H9 (cell line): ENCODE measurements around the gene HOXC13. TPM values are rescaled to one million over a fixed set of nuclear protein-coding genes. Genes with fewer than 3 reads are reported as not detected.

ENCODE experiments used
- DNase-seq: peaks from one replicate; pipeline ENCODE4 v3.0.0-alpha.2; 2017
- H2AFZ ChIP-seq: one replicate; pipeline ENCODE4 v1.6.1; 2013; ENCODE audit warnings: mild to moderate bottlenecking, low read length, control low read depth, moderate library complexity
- H2AK5ac ChIP-seq: 2 replicates; pipeline ENCODE4 v1.6.1; 2013; ENCODE audit warnings: low read length, control low read depth, mixed read lengths; ENCODE audit not compliant: insufficient read length
- H2BK120ac ChIP-seq: one replicate; pipeline ENCODE4 v1.6.1; 2013; ENCODE audit warnings: low read depth, mild to moderate bottlenecking, low read length, control low read depth, inconsistent platforms; ENCODE audit not compliant: poor library complexity, severe bottlenecking
- H2BK12ac ChIP-seq: 2 replicates; pipeline ENCODE4 v1.6.1; 2013; ENCODE audit warnings: low read length, control low read depth, mixed read lengths, low read depth; ENCODE audit not compliant: insufficient read length
- H2BK15ac ChIP-seq: 2 replicates; pipeline ENCODE4 v1.6.1; 2013; ENCODE audit warnings: low read depth, low read length, control low read depth
- H2BK20ac ChIP-seq: one replicate; pipeline ENCODE4 v1.6.1; 2013; ENCODE audit warnings: low read depth, mild to moderate bottlenecking, low read length, control low read depth, inconsistent platforms; ENCODE audit not compliant: poor library complexity, severe bottlenecking
- H2BK5ac ChIP-seq: 2 replicates; pipeline ENCODE4 v1.6.1; 2013; ENCODE audit warnings: low read length, control low read depth, mixed read lengths; ENCODE audit not compliant: insufficient read length
- H3K14ac ChIP-seq: 2 replicates; pipeline ENCODE4 v1.6.1; 2013; ENCODE audit warnings: low read length, control low read depth; ENCODE audit not compliant: insufficient read depth
- H3K18ac ChIP-seq: 2 replicates; pipeline ENCODE4 v1.6.1; 2013; ENCODE audit warnings: low read depth, mild to moderate bottlenecking, mixed read lengths, low read length, control low read depth; ENCODE audit not compliant: insufficient read length
- H3K23ac ChIP-seq: 2 replicates; pipeline ENCODE4 v1.6.1; 2013; ENCODE audit warnings: low read length, control low read depth, mixed read lengths, low read depth; ENCODE audit not compliant: insufficient read length
- H3K23me2 ChIP-seq: 2 replicates; pipeline ENCODE4 v1.6.1; 2013; ENCODE audit warnings: low read depth, mild to moderate bottlenecking, mixed read lengths, low read length, control low read depth; ENCODE audit not compliant: insufficient read length, poor library complexity, severe bottlenecking
- H3K27ac ChIP-seq: 2 replicates; pipeline ENCODE4 v1.5.1; 2013; ENCODE audit warnings: low read length, control low read depth, mixed read lengths, low read depth; ENCODE audit not compliant: insufficient read length
- H3K27me3 ChIP-seq: 2 replicates; pipeline ENCODE4 v1.6.1; 2013; ENCODE audit warnings: low read length, control low read depth, inconsistent platforms; ENCODE audit not compliant: insufficient read depth
- H3K4ac ChIP-seq: 2 replicates; pipeline ENCODE4 v1.6.1; 2013; ENCODE audit warnings: low read depth, mild to moderate bottlenecking, control low read depth, inconsistent platforms, low read length, moderate library complexity
- H3K4me1 ChIP-seq: 2 replicates; pipeline ENCODE4 v1.6.1; 2013; ENCODE audit warnings: low read length, control low read depth, inconsistent platforms; ENCODE audit not compliant: insufficient read depth
- H3K4me2 ChIP-seq: 2 replicates; pipeline ENCODE4 v1.6.1; 2013; ENCODE audit warnings: low read length, control low read depth, mixed read lengths; ENCODE audit not compliant: insufficient read length, insufficient read depth
- H3K56ac ChIP-seq: 2 replicates; pipeline ENCODE4 v1.6.1; 2013; ENCODE audit warnings: low read depth, mild to moderate bottlenecking, mixed read lengths, low read length, control low read depth; ENCODE audit not compliant: insufficient read length
- H3K79me1 ChIP-seq: 2 replicates; pipeline ENCODE4 v1.6.1; 2013; ENCODE audit warnings: low read depth, mild to moderate bottlenecking, moderate library complexity, low read length, control low read depth, inconsistent platforms; ENCODE audit not compliant: insufficient read depth, poor library complexity, severe bottlenecking
- H3K79me2 ChIP-seq: 2 replicates; pipeline ENCODE4 v1.6.1; 2013; ENCODE audit warnings: low read length, control low read depth, inconsistent platforms; ENCODE audit not compliant: insufficient read depth
- H3K9ac ChIP-seq: 2 replicates; pipeline ENCODE4 v1.6.1; 2013; ENCODE audit warnings: low read length, control low read depth, mixed read lengths; ENCODE audit not compliant: insufficient read length; ENCODE audit errors: extremely low read depth
- H3K9me3 ChIP-seq: one replicate; pipeline ENCODE4 v1.6.1; 2013; ENCODE audit warnings: low read depth, low read length, inconsistent platforms; ENCODE audit not compliant: control insufficient read depth
- H3T11ph ChIP-seq: one replicate; pipeline ENCODE4 v1.6.1; 2013; ENCODE audit warnings: mild to moderate bottlenecking, low read length, control low read depth, inconsistent platforms
- H4K20me1 ChIP-seq: one replicate; pipeline ENCODE4 v1.6.1; 2013; ENCODE audit not compliant: control insufficient read depth, insufficient read length, insufficient read depth
- H4K5ac ChIP-seq: 2 replicates; pipeline ENCODE4 v1.6.1; 2013; ENCODE audit warnings: low read depth, mild to moderate bottlenecking, mixed read lengths, low read length, control low read depth; ENCODE audit not compliant: insufficient read length
- H4K8ac ChIP-seq: replicated peaks from 2 replicates; pipeline ENCODE4 v1.6.1; 2013; ENCODE audit warnings: low read length, control low read depth, mixed read lengths, low read depth; ENCODE audit not compliant: insufficient read length
- H4K91ac ChIP-seq: 2 replicates; pipeline ENCODE4 v1.6.1; 2013; ENCODE audit warnings: low read depth, mild to moderate bottlenecking, moderate library complexity, mixed read lengths, low read length, control low read depth; ENCODE audit not compliant: insufficient read length
- H3K27ac Mint-ChIP-seq, 3 experiments: 2 replicates in 2 of 3; 3 replicates in 1 of 3; pipeline ENCODE4 v1.8.0; 2020 to 2021; ENCODE audit warnings: mixed read lengths in 3 of 3, mild to moderate bottlenecking in 1 of 3, moderate library complexity in 1 of 3
- H3K27me3 Mint-ChIP-seq: 2 replicates; pipeline ENCODE4 v1.8.0; 2021; ENCODE audit warnings: low read depth, mild to moderate bottlenecking, moderate library complexity, mixed read lengths
- H3K36me3 Mint-ChIP-seq, 3 experiments: 2 replicates in 2 of 3; 3 replicates in 1 of 3; pipeline ENCODE4 v1.8.0; 2020 to 2021; ENCODE audit warnings: low read depth in 3 of 3, mixed read lengths in 3 of 3; ENCODE audit not compliant: insufficient read depth in 1 of 3
- H3K4me1 Mint-ChIP-seq, 2 experiments: 2 replicates each; pipeline ENCODE4 v1.8.0; 2020; ENCODE audit warnings: mixed read lengths in 2 of 2
- H3K4me3 Mint-ChIP-seq, 2 experiments: 2 replicates in 1 of 2; 3 replicates in 1 of 2; pipeline ENCODE4 v1.8.0; 2020 to 2021; ENCODE audit warnings: mild to moderate bottlenecking in 2 of 2, mixed read lengths in 2 of 2, moderate library complexity in 1 of 2
- H3K9me3 Mint-ChIP-seq, 2 experiments: 2 replicates in 1 of 2; 3 replicates in 1 of 2; pipeline ENCODE4 v1.8.0; 2020; ENCODE audit warnings: mild to moderate bottlenecking in 2 of 2, mixed read lengths in 2 of 2, moderate library complexity in 1 of 2
- WGBS: extraction: QIAGEN DNeasy Blood & Tissue Kit; methylation state at CpG from one replicate; pipeline ENCODE4 v1.1.7; 2013; ENCODE audit warnings: missing lambda C conversion rate, low lambda C conversion rate, mixed read lengths; ENCODE audit not compliant: insufficient read length; ENCODE audit errors: extremely low coverage; 5-methylcytosine and 5-hydroxymethylcytosine counted together
- total RNA-seq: library from RNA; stranded (reverse); gene quantifications from 2 replicates; pipeline ENCODE4 v1.2.1, GENCODE V29; 2021
- TF ChIP-seq, protein P1 (sequence below): fragments of 200-600 bp; sonication (generic); conservative IDR thresholded peaks from 3 replicates; pipeline ENCODE4 v1.8.0; 2021; ENCODE audit warnings: antibody characterized with exemption, mild to moderate bottlenecking

Gene HOXC13
- total RNA-seq, 1 experiment from 2014 or later, result not detected

DNA sequence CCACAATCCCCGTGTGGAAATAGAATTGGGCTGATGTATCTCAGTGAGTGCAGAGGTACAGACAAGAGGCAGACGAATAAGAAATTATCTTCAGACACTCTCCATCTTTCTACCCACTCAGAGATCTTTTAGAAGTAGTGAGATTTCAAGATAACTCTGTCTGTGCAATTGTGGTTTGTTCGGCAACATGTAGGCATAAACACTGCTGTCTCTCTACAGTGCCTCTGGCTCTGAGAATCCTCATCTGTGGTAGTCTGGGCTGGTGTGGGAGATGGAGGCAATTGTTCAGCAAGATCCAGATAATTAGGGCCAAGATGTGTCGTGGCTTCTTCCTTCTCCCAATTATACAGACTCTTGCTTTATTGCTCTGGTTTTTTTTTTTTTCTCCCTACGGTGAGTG is 3.1 kb downstream of the HOXC13 start:
- no peaks in the 10 kb centered on the region for H3K23me2 ChIP-seq
- H2BK120ac ChIP-seq, result no peak overlapping the region
- no peak overlapping the region for H4K5ac ChIP-seq
- H2BK15ac ChIP-seq, result no peak overlapping the region
- no peaks in the 10 kb centered on the region for H3K36me3 Mint-ChIP-seq
- no peak overlapping the region for H3K18ac ChIP-seq
- no peak for DNase-seq
- no peaks in the 10 kb centered on the region for H3K4me1 ChIP-seq
- no peak overlapping the region for H3K23ac ChIP-seq
- no peaks in the 10 kb centered on the region for H4K20me1 ChIP-seq
- peaks cover 0 to 16% of the 10 kb centered on the region in 2 experiments; a peak in 3 of 4 replicates for H3K4me1 Mint-ChIP-seq
- H3K14ac ChIP-seq, result no peak overlapping the region
- no peak overlapping the region for H2AK5ac ChIP-seq
- H3K4me2 ChIP-seq, result no peak overlapping the region
- no peak overlapping the region for H2BK5ac ChIP-seq
- H2BK12ac ChIP-seq, result no peak overlapping the region
- WGBS, result no CpG with 5 or more reads among the region's 5 CpGs
- TF ChIP-seq, protein P1, sequence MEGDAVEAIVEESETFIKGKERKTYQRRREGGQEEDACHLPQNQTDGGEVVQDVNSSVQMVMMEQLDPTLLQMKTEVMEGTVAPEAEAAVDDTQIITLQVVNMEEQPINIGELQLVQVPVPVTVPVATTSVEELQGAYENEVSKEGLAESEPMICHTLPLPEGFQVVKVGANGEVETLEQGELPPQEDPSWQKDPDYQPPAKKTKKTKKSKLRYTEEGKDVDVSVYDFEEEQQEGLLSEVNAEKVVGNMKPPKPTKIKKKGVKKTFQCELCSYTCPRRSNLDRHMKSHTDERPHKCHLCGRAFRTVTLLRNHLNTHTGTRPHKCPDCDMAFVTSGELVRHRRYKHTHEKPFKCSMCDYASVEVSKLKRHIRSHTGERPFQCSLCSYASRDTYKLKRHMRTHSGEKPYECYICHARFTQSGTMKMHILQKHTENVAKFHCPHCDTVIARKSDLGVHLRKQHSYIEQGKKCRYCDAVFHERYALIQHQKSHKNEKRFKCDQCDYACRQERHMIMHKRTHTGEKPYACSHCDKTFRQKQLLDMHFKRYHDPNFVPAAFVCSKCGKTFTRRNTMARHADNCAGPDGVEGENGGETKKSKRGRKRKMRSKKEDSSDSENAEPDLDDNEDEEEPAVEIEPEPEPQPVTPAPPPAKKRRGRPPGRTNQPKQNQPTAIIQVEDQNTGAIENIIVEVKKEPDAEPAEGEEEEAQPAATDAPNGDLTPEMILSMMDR, result no peak
- no peak overlapping the region for H3K56ac ChIP-seq
- no peak overlapping the region for H3K27ac Mint-ChIP-seq
- no peak overlapping the region for H4K91ac ChIP-seq
- H2BK20ac ChIP-seq, result no peak overlapping the region
- no peak overlapping the region for H3K4ac ChIP-seq
- H3K9me3 Mint-ChIP-seq, result peaks cover 0 to 4% of the 10 kb centered on the region in 2 experiments; a peak in 4 of 5 replicates
- no peak overlapping the region for H3T11ph ChIP-seq
- peaks cover 98% of the 10 kb centered on the region for H3K27me3 Mint-ChIP-seq
- peaks cover 92% of the 10 kb centered on the region for H3K27me3 ChIP-seq
- no peak overlapping the region for H2AFZ ChIP-seq
- no peaks in the 10 kb centered on the region for H3K79me1 ChIP-seq
- H3K4me3 Mint-ChIP-seq, result no peak overlapping the region
- H4K8ac ChIP-seq, result no peak overlapping the region
- no peak overlapping the region for H3K9ac ChIP-seq
- no peaks in the 10 kb centered on the region for H3K9me3 ChIP-seq
- no peaks in the 10 kb centered on the region for H3K79me2 ChIP-seq
- no peak overlapping the region for H3K27ac ChIP-seq
